H1 (cell line): Measurements from ENCODE around the gene TCEA2.

ENCODE experiments used
- CEBPB ChIP-seq: IDR thresholded peaks from 2 replicates; pipeline ENCODE4 v1.6.1; 2012; ENCODE audit warnings: low read depth, low read length
- CTCF ChIP-seq, 3 experiments: IDR thresholded peaks; 1 replicate in 2 of 3; 2 replicates in 1 of 3; pipeline versions ENCODE4 v1.5.1 to v1.6.1; 2011; ENCODE audit warnings: low read length in 3 of 3, mild to moderate bottlenecking in 3 of 3, inconsistent platforms in 2 of 3, low read depth in 1 of 3, moderate library complexity in 1 of 3; ENCODE audit not compliant: insufficient read depth in 1 of 3; ENCODE audit errors: control extremely low read depth in 1 of 3
- KDM4A ChIP-seq: IDR thresholded peaks from one replicate; pipeline ENCODE4 v1.7.1; 2012; ENCODE audit warnings: low read depth, mild to moderate bottlenecking, moderate library complexity, low read length, inconsistent platforms; ENCODE audit not compliant: severe bottlenecking
- POLR2A ChIP-seq, 2 experiments: IDR thresholded peaks; 1 replicate in 1 of 2; 2 replicates in 1 of 2; pipeline ENCODE4 v1.6.1; 2011; ENCODE audit warnings: low read depth in 2 of 2, low read length in 2 of 2, mild to moderate bottlenecking in 2 of 2; ENCODE audit errors: control extremely low read depth in 1 of 2
- RBBP5 ChIP-seq: IDR thresholded peaks from 2 replicates; pipeline ENCODE4 v1.7.1; 2012; ENCODE audit warnings: low read depth, mild to moderate bottlenecking, inconsistent platforms, low read length, moderate library complexity, borderline replicate concordance
- SIN3A ChIP-seq, 2 experiments: IDR thresholded peaks in 1 of 2; conservative IDR thresholded peaks in 1 of 2; 2 replicates each; pipeline ENCODE4 v1.6.1; 2011 to 2012; ENCODE audit warnings: low read length in 2 of 2, improper control_type of control experiment in 1 of 2, low read depth in 1 of 2, mild to moderate bottlenecking in 1 of 2
- SP1 ChIP-seq: IDR thresholded peaks from 2 replicates; pipeline ENCODE4 v1.6.1; 2011; ENCODE audit warnings: low read depth, low read length

DNA sequence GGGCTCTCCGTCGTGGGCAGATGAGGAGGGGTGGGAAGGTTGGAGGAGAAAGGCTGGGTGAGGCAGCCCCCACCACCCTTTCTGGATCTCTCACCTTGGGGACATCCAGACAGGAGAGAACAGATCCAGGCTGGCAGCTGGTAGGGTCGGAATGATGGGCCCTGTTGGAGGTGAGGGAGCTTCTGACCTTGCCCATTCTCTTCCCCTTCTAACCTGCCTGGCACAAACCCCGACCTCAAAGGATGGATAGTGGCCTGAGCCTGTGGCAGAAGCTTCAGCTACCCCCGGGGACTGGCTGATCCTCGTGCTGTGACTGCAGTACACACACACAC lies 50.4 kb downstream of the TCEA2 start:
- TF ChIP-seq KDM4A, result no peak
- TF ChIP-seq CTCF (IDR thresholded peaks at IDR 0.05; ENCODE audit: control extremely low read depth in 1 of 3, insufficient read depth in 1 of 3, low read depth in 1 of 3, low read length in 3 of 3), result no peak
- no peak for TF ChIP-seq CEBPB
- TF ChIP-seq RBBP5, result no peak
- no peak for TF ChIP-seq SP1
- TF ChIP-seq POLR2A (IDR thresholded peaks at IDR 0.05; ENCODE audit: control extremely low read depth in 1 of 2, low read depth in 2 of 2, low read length in 2 of 2), result no peak
- no peak for TF ChIP-seq SIN3A (conservative IDR thresholded peaks at IDR 0.05 in 1 of 2, IDR thresholded peaks at IDR 0.05 in 1 of 2; ENCODE audit: low read depth in 1 of 2, low read length in 2 of 2)
